Measurements from ENCODE around the gene GRIK1.

The GRIK1 gene

GRCh38 chr21:29914326-29914725 lies 25.5 kb downstream of the GRIK1 start:
- no peak for DNase-seq (ENCODE audit: low spot score)

- DNase-seq (ENCODE audit: low spot score) = no peak
Measured at GRCh38 chr21:29909571-29909970, 30.2 kb downstream of the GRIK1 start.

- no peak for DNase-seq (ENCODE audit: low spot score)
Measured at GRCh38 chr21:29904359-29905282, 35.2 kb downstream of the GRIK1 start.

GRCh38 chr21:29896884-29897283 lies 42.9 kb downstream of the GRIK1 start:
- DNase-seq (ENCODE audit: low spot score) = no peak

- DNase-seq (ENCODE audit: low spot score) = no peak
Measured at GRCh38 chr21:29893687-29894086, 46.1 kb downstream of the GRIK1 start.

GRCh38 chr21:29892379-29892778 lies 47.4 kb downstream of the GRIK1 start:
- DNase-seq (ENCODE audit: low spot score) = no peak

- DNase-seq (ENCODE audit: low spot score) = no peak
Measured at GRCh38 chr21:29888437-29888836, 51.4 kb downstream of the GRIK1 start.

GRCh38 chr21:29887313-29888009 lies 52.3 kb downstream of the GRIK1 start:
- no peak for DNase-seq (ENCODE audit: low spot score)

GRCh38 chr21:29885491-29885890 lies 54.3 kb downstream of the GRIK1 start:
- DNase-seq (ENCODE audit: low spot score) = no peak

- DNase-seq (ENCODE audit: low spot score) = no peak
Measured at GRCh38 chr21:29875873-29876272, 63.9 kb downstream of the GRIK1 start.

- DNase-seq (ENCODE audit: low spot score) = no peak
Measured at GRCh38 chr21:29875036-29875716, 64.6 kb downstream of the GRIK1 start.

GRCh38 chr21:29873908-29874307 lies 65.9 kb downstream of the GRIK1 start:
- DNase-seq (ENCODE audit: low spot score) = no peak

- DNase-seq (ENCODE audit: low spot score) = no peak
Measured at GRCh38 chr21:29870814-29871213, 69.0 kb downstream of the GRIK1 start.

- DNase-seq (ENCODE audit: low spot score) = no peak
Measured at GRCh38 chr21:29867796-29868195, 72.0 kb downstream of the GRIK1 start.

- no peak for DNase-seq (ENCODE audit: low spot score)
Measured at GRCh38 chr21:29860346-29860745, 79.5 kb downstream of the GRIK1 start.

- no peak for DNase-seq (ENCODE audit: low spot score)
Measured at GRCh38 chr21:29857150-29857549, 82.6 kb downstream of the GRIK1 start.

- no peak for DNase-seq (ENCODE audit: low spot score)
Measured at GRCh38 chr21:29854795-29855194, 85.0 kb downstream of the GRIK1 start.

- no peak for DNase-seq (ENCODE audit: low spot score)
Measured at GRCh38 chr21:29851611-29852010, 88.2 kb downstream of the GRIK1 start.

GRCh38 chr21:29849735-29850176 lies 90.0 kb downstream of the GRIK1 start:
- DNase-seq (ENCODE audit: low spot score) = peak; percentile 62

- DNase-seq (ENCODE audit: low spot score) = no peak
Measured at GRCh38 chr21:29843804-29844203, 96.0 kb downstream of the GRIK1 start.

GRCh38 chr21:29834617-29835016 lies 105.2 kb downstream of the GRIK1 start:
- no peak for DNase-seq (ENCODE audit: low spot score)

- no peak for DNase-seq (ENCODE audit: low spot score)
Measured at GRCh38 chr21:29832217-29832616, 107.6 kb downstream of the GRIK1 start.
